HG03095 (cell line): ENCODE results near the gene OR2A42.
"Not testable (repeated sequence)": the region's sequence is repeated elsewhere in the genome, so short reads cannot be mapped to it uniquely, and the experiment has no call there.

Experiments
- ATAC-seq: cut with Tn5 transposase; IDR thresholded peaks from one replicate; pipeline ENCODE4 v1.9.1; 2021; ENCODE audit warnings: moderate library complexity; ENCODE audit not compliant: unreplicated experiment

The OR2A42 gene

GRCh38 chr7:144239365-144239764, at the start of gene OR2A42:
Gene OR2A42, minus strand, starts transcription at chr7:144239605. Its CDS starts 6,762 bp downstream, at chr7:144232843.
- not testable (repeated sequence) for ATAC-seq

GRCh38 chr7:144287171-144287784, 47.9 kb upstream of the OR2A42 start:
- not testable (repeated sequence) for ATAC-seq

GRCh38 chr7:144283716-144284115, 44.3 kb upstream of the OR2A42 start:
- ATAC-seq, result not testable (repeated sequence)

- not testable (repeated sequence) for ATAC-seq
Measured at GRCh38 chr7:144282490-144282889, 43.1 kb upstream of the OR2A42 start.

GRCh38 chr7:144281981-144282380, 42.6 kb upstream of the OR2A42 start:
- not testable (repeated sequence) for ATAC-seq

GRCh38 chr7:144280010-144280409, 40.6 kb upstream of the OR2A42 start:
- not testable (repeated sequence) for ATAC-seq

- not testable (repeated sequence) for ATAC-seq
Measured at GRCh38 chr7:144275281-144275680, 35.9 kb upstream of the OR2A42 start.

- ATAC-seq, result not testable (repeated sequence)
Measured at GRCh38 chr7:144269188-144269587, 29.8 kb upstream of the OR2A42 start, which contains the start of gene CTAGE8. Gene CTAGE8, minus strand, starts transcription at chr7:144269288. Its CDS starts 38 bp downstream, at chr7:144269250.

GRCh38 chr7:144264692-144265091, 25.3 kb upstream of the OR2A42 start, which contains the start of gene OR2A7:
Gene OR2A7, minus strand, starts transcription at chr7:144264792. Its CDS starts 5,164 bp downstream, at chr7:144259628.
- not testable (repeated sequence) for ATAC-seq

GRCh38 chr7:144262128-144262527, 22.7 kb upstream of the OR2A42 start:
- ATAC-seq, result not testable (repeated sequence)

GRCh38 chr7:144259067-144259466, 19.7 kb upstream of the OR2A42 start:
- not testable (repeated sequence) for ATAC-seq

- no peak for ATAC-seq
Measured at GRCh38 chr7:144256112-144256511, 16.7 kb upstream of the OR2A42 start.

- ATAC-seq, result no peak
Measured at GRCh38 chr7:144255471-144255897, 16.1 kb upstream of the OR2A42 start.

GRCh38 chr7:144252307-144252706, 12.9 kb upstream of the OR2A42 start:
- ATAC-seq, result not testable (repeated sequence)

- ATAC-seq, result not testable (repeated sequence)
Measured at GRCh38 chr7:144247674-144248330, 8.4 kb upstream of the OR2A42 start.

GRCh38 chr7:144246967-144247366, 7.6 kb upstream of the OR2A42 start:
- ATAC-seq, result not testable (repeated sequence)

- not testable (repeated sequence) for ATAC-seq
Measured at GRCh38 chr7:144245372-144245771, 6.0 kb upstream of the OR2A42 start.

GRCh38 chr7:144238530-144239082, 799 bp downstream of the OR2A42 start:
- ATAC-seq, result not testable (repeated sequence)

GRCh38 chr7:144233039-144233438, 6.4 kb downstream of the OR2A42 start:
- ATAC-seq, result not testable (repeated sequence)

- not testable (repeated sequence) for ATAC-seq
Measured at GRCh38 chr7:144231027-144231426, 8.4 kb downstream of the OR2A42 start.

- not testable (repeated sequence) for ATAC-seq
Measured at GRCh38 chr7:144228810-144229209, 10.6 kb downstream of the OR2A42 start.

GRCh38 chr7:144226866-144227265, 12.5 kb downstream of the OR2A42 start:
- ATAC-seq, result not testable (repeated sequence)
